Cardiac fibroblast (primary cell): ENCODE results near the gene NKD2.
"Not testable (repeated sequence)": the region's sequence is repeated elsewhere in the genome, so short reads cannot be mapped to it uniquely, and the experiment has no call there.

ENCODE experiments used
- DNase-seq, 2 donors: peaks; one replicate each; pipeline versions ENCODE4 v3.0.0 to v3.0.0-alpha.2; 2010; ENCODE audit warnings: low read depth in 2 of 2
- H3K4me3 ChIP-seq, 2 donors: replicated peaks in 1 of 2; 1 replicate in 1 of 2; 2 replicates in 1 of 2; pipeline ENCODE4 v1.5.1; 2011; ENCODE audit warnings: low read depth in 2 of 2, low read length in 2 of 2, mild to moderate bottlenecking in 2 of 2, moderate library complexity in 1 of 2
- CTCF ChIP-seq: IDR thresholded peaks from one replicate; pipeline ENCODE4 v1.5.1; 2011; ENCODE audit warnings: low read depth, mild to moderate bottlenecking, low read length, inconsistent platforms

The NKD2 gene

GRCh38 chr5:1020452-1020961, 11.9 kb downstream of the NKD2 start:
- no peak overlapping the region for H3K4me3 ChIP-seq
- no peak for TF ChIP-seq CTCF
- no peak for DNase-seq

- no peak for DNase-seq
- no peak for TF ChIP-seq CTCF
- H3K4me3 ChIP-seq, result no peak overlapping the region
These were observed 12.8 kb downstream of the NKD2 start for GRCh38 chr5:1021136-1021968.

- DNase-seq, H3K4me3 ChIP-seq: not testable (repeated sequence)
These were observed 13.4 kb downstream of the NKD2 start for GRCh38 chr5:1021969-1022336.

GRCh38 chr5:1026700-1027621, 18.4 kb downstream of the NKD2 start:
- DNase-seq, result no peak
- no peak for TF ChIP-seq CTCF
- H3K4me3 ChIP-seq, result no peak overlapping the region

GRCh38 chr5:1027631-1028441, 19.2 kb downstream of the NKD2 start:
- no peak for DNase-seq
- no peak for TF ChIP-seq CTCF
- H3K4me3 ChIP-seq, result no peak overlapping the region

GRCh38 chr5:1028481-1029281, 20.1 kb downstream of the NKD2 start:
- no peak for TF ChIP-seq CTCF
- no peak for DNase-seq
- H3K4me3 ChIP-seq, result no peak overlapping the region
